ENCODE data around the gene SMAP1.

SMAP1 gene

GRCh38 chr6:70903665-70904452, 236.2 kb downstream of the SMAP1 start (continued):
- no peak for TF ChIP-seq ZFHX2 (tag by site-specific recombination; conservative IDR thresholded peaks at IDR 0.05)
- TF ChIP-seq GLIS1 (tag by site-specific recombination; IDR thresholded peaks at IDR 0.05) = no peak
- TF ChIP-seq ZNF488 (tag by site-specific recombination; IDR thresholded peaks at IDR 0.05) = no peak
- no peak for TF ChIP-seq ZNF629 (tag by site-specific recombination; IDR thresholded peaks at IDR 0.05)

- no peaks in the 10 kb centered on the region for H3K4me1 ChIP-seq (ENCODE audit: control insufficient read depth, insufficient read depth, low read length)
- no peak overlapping the region for H3K4me3 ChIP-seq (ENCODE audit: low read depth, low read length)
- POLR2A ChIA-PET = no interaction called here
- H3K36me3 ChIP-seq (ENCODE audit: control insufficient read depth in 2 of 2, insufficient read depth in 1 of 2, low read length in 2 of 2) = no peaks in the 10 kb centered on the region
- TF ChIP-seq ZNF48 (tag by site-specific recombination; IDR thresholded peaks at IDR 0.05) = no peak
- H3K27ac ChIP-seq (ENCODE audit: extremely low read depth, low read depth, low read length) = no peak overlapping the region
- CTCF ChIA-PET = interaction anchor here (1.1 to 2.9 kb wide), 2 partner anchors 21 to 50 kb away, joined by 3 to 11 read pairs; no protein-coding TSS in a partner anchor
- H3K9me3 ChIP-seq (ENCODE audit: control insufficient read depth, insufficient read depth, low read depth, low read length) = no peaks in the 10 kb centered on the region
These were observed 238.1 kb downstream of the SMAP1 start for GRCh38 chr6:70905742-70906141.
